Measurements from ENCODE around the gene NDUFA7. TPM values are rescaled to one million over a fixed set of nuclear protein-coding genes. Genes with fewer than 3 reads are reported as not detected.
"Not testable (repeated sequence)": the region's sequence is repeated elsewhere in the genome, so short reads cannot be mapped to it uniquely, and the experiment has no call there.

Gene NDUFA7
- total RNA-seq, 1 donor from 2014 or later, result 51.8 TPM

DNA sequence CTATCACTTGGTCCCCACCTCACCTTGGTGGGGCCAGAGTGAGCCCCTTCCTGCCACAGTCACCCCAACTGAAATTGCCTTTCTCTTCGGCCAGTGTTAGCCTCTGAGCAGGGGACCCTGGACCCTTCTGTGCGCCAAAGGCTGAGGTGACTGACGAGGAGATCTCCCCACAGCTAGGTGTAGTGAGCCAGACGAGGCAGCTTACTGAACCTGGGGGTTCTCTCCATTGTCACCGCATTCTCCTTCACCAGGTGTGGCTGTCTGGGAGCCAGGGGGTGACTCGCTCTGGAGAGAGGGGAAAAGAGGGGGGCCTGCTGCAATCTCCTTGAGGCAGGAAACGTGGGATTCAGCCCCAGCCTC lies 1.4 kb upstream of the NDUFA7 start:
- Mint-ChIP-seq H3K36me3 (ENCODE audit: low read depth) (peaks cover 20% of the 10 kb centered on the region), H3K27ac (peak overlapping the region; percentile 99), H3K27me3 (ENCODE audit: insufficient read depth) (no peaks in the 10 kb centered on the region), H3K9me3 (no peaks in the 10 kb centered on the region), H3K4me1 (ENCODE audit: low read depth) (peaks cover 31% of the 10 kb centered on the region), H3K4me3 (peak overlapping the region; percentile 100)
- intact Hi-C loops (cut with micrococcal nuclease), result loop anchor here (5.0 kb wide), 1 partner anchor 320 kb away; no protein-coding TSS in a partner anchor
- DNase-seq (ENCODE audit: low spot score), result no peak

- peaks cover 20% of the 10 kb centered on the region for H3K36me3 Mint-ChIP-seq (ENCODE audit: low read depth)
- DNase-seq (ENCODE audit: low spot score), result no peak
- H3K4me3 Mint-ChIP-seq, result peak overlapping the region; percentile 100
- peak overlapping the region; percentile 99 for H3K27ac Mint-ChIP-seq
- H3K9me3 Mint-ChIP-seq, result no peaks in the 10 kb centered on the region
- intact Hi-C loops (cut with micrococcal nuclease), result loop anchor here (1.0 to 5.0 kb wide), 7 partner anchors 14 to 379 kb away; partner anchors contain the start of genes CD320, KANK3, MARCHF2 and RAB11B
- H3K27me3 Mint-ChIP-seq (ENCODE audit: insufficient read depth), result no peaks in the 10 kb centered on the region
- peaks cover 31% of the 10 kb centered on the region for H3K4me1 Mint-ChIP-seq (ENCODE audit: low read depth)
Observed at GRCh38 chr19:8321986-8322637, 937 bp upstream of the NDUFA7 start.

- H3K9me3 Mint-ChIP-seq, result no peaks in the 10 kb centered on the region
- H3K4me1 Mint-ChIP-seq (ENCODE audit: low read depth), result peaks cover 31% of the 10 kb centered on the region
- intact Hi-C loops (cut with micrococcal nuclease), result loop anchor here (1.0 to 5.0 kb wide), 7 partner anchors 12 to 377 kb away; partner anchors contain the start of genes CD320, KANK3, MARCHF2 and RAB11B
- H3K36me3 Mint-ChIP-seq (ENCODE audit: low read depth), result peaks cover 21% of the 10 kb centered on the region
- H3K4me3 Mint-ChIP-seq, result peak overlapping the region; percentile 100
- H3K27me3 Mint-ChIP-seq (ENCODE audit: insufficient read depth), result no peaks in the 10 kb centered on the region
- no peak for DNase-seq (ENCODE audit: low spot score)
- peak overlapping the region; percentile 99 for H3K27ac Mint-ChIP-seq
Observed at GRCh38 chr19:8320564-8321066, 560 bp downstream of the NDUFA7 start.

- Mint-ChIP-seq H3K36me3 (ENCODE audit: low read depth) (peaks cover 22% of the 10 kb centered on the region), H3K4me3 (peak overlapping the region; percentile 100), H3K27ac (peak overlapping the region; percentile 99), H3K4me1 (ENCODE audit: low read depth) (peaks cover 31% of the 10 kb centered on the region), H3K9me3 (no peaks in the 10 kb centered on the region), H3K27me3 (ENCODE audit: insufficient read depth) (no peaks in the 10 kb centered on the region)
- intact Hi-C loops (cut with micrococcal nuclease), result loop anchor here (5.0 kb wide), 1 partner anchor 318 kb away; no protein-coding TSS in a partner anchor
- no peak for DNase-seq (ENCODE audit: low spot score)
Observed at GRCh38 chr19:8319807-8320520, 1.2 kb downstream of the NDUFA7 start.

- Mint-ChIP-seq H3K36me3 (ENCODE audit: low read depth) (peaks cover 22% of the 10 kb centered on the region), H3K4me1 (ENCODE audit: low read depth) (peaks cover 31% of the 10 kb centered on the region), H3K4me3 (peak overlapping the region; percentile 33)
- H3K27ac Mint-ChIP-seq; intact Hi-C loops (cut with micrococcal nuclease); H3K9me3 Mint-ChIP-seq; DNase-seq (ENCODE audit: low spot score); H3K27me3 Mint-ChIP-seq (ENCODE audit: insufficient read depth): not testable (repeated sequence)
Observed at GRCh38 chr19:8318835-8319234, 2.3 kb downstream of the NDUFA7 start.

DNA sequence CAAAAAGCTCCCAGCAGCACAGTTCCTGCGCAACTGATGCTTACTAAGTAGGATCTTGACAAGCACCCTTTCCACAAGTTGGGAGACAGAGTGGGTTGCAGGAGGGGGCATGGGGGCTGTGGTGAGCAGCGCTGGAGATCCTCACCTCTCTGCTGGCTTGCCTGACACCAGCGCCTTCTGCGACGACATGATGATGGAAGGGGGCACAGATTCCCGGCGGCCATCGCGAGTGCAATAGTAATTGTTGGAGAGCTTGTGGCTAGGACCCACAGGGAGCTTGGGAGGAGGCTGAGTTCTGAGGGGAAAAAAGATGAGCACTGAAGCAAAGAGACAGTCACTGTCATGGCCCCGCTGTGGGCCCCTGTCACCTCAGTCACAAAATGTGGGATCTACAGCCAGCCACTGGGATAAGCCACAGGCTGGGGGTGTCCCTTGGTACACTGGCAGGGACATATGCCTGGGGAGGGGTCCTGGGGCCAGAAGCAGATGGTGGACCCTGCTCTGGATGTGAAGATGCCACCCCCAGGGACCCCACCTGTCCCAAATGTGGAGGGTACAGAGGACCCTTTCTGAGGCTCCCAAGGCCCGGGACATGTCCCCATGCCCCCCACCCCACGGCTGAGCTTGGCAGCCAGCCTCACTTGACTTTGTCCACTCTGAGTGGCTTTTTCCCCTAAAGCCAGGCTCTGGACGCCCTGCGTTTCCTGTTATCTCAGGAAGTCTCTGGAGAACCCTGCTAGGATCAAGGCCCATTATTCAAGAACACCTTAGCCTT lies 4.6 kb downstream of the NDUFA7 start:
- H3K4me1 Mint-ChIP-seq (ENCODE audit: low read depth), result peaks cover 12% of the 10 kb centered on the region
- no peak for DNase-seq (ENCODE audit: low spot score)
- H3K36me3 Mint-ChIP-seq (ENCODE audit: low read depth), result peaks cover 9% of the 10 kb centered on the region
- intact Hi-C loops (cut with micrococcal nuclease), result no loop called here
- H3K9me3 Mint-ChIP-seq, result no peaks in the 10 kb centered on the region
- H3K27me3 Mint-ChIP-seq (ENCODE audit: insufficient read depth), result no peaks in the 10 kb centered on the region
- no peak overlapping the region for H3K4me3 Mint-ChIP-seq
- H3K27ac Mint-ChIP-seq, result no peak overlapping the region

GRCh38 chr19:8314981-8315640 lies 6.1 kb downstream of the NDUFA7 start:
- H3K36me3 Mint-ChIP-seq (ENCODE audit: low read depth); intact Hi-C loops (cut with micrococcal nuclease); H3K4me1 Mint-ChIP-seq (ENCODE audit: low read depth); H3K4me3 Mint-ChIP-seq; DNase-seq (ENCODE audit: low spot score); H3K27ac Mint-ChIP-seq; H3K9me3 Mint-ChIP-seq; H3K27me3 Mint-ChIP-seq (ENCODE audit: insufficient read depth): not testable (repeated sequence)

- H3K36me3 Mint-ChIP-seq (ENCODE audit: low read depth), result peaks cover 12% of the 10 kb centered on the region
- no peaks in the 10 kb centered on the region for H3K9me3 Mint-ChIP-seq
- H3K27me3 Mint-ChIP-seq (ENCODE audit: insufficient read depth), result no peaks in the 10 kb centered on the region
- no peak overlapping the region for H3K4me3 Mint-ChIP-seq
- DNase-seq (ENCODE audit: low spot score), result no peak
- intact Hi-C loops (cut with micrococcal nuclease), result no loop called here
- H3K27ac Mint-ChIP-seq, result no peak overlapping the region
- peaks cover 23% of the 10 kb centered on the region for H3K4me1 Mint-ChIP-seq (ENCODE audit: low read depth)
Observed at GRCh38 chr19:8311461-8312260, 9.5 kb downstream of the NDUFA7 start.

GRCh38 chr19:8310342-8311055 lies 10.7 kb downstream of the NDUFA7 start:
- Mint-ChIP-seq H3K4me3 (no peak overlapping the region), H3K27ac (no peak overlapping the region), H3K27me3 (ENCODE audit: insufficient read depth) (no peaks in the 10 kb centered on the region), H3K36me3 (ENCODE audit: low read depth) (peaks cover 12% of the 10 kb centered on the region), H3K9me3 (no peaks in the 10 kb centered on the region), H3K4me1 (ENCODE audit: low read depth) (peaks cover 31% of the 10 kb centered on the region)
- intact Hi-C loops (cut with micrococcal nuclease), result no loop called here
- no peak for DNase-seq (ENCODE audit: low spot score)

DNA sequence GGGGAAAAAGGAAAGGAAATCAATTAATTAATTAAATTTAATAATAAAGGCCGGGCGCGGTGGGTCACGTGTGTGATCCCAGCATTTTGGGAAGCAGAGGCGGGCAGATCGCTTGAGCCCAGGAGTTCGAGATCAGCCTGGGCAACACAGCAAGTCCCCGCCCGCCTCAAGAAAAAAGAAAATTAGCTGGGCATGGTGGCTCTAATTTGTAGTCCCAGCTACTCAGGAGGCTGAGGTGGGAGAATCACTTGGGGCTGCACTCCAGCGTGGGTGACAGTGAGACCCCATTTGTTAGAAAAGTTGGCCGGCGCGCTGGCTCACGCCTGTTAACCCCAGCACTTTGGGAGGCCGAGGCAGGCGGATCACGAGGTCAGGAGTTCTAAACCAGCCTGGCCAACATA lies 12.3 kb downstream of the NDUFA7 start:
- H3K27me3 Mint-ChIP-seq (ENCODE audit: insufficient read depth), result no peaks in the 10 kb centered on the region
- H3K4me1 Mint-ChIP-seq (ENCODE audit: low read depth), result peaks cover 31% of the 10 kb centered on the region
- intact Hi-C loops (cut with micrococcal nuclease), result loop anchor here (1.0 to 2.0 kb wide), 4 partner anchors 12 to 366 kb away; partner anchors contain the start of genes KANK3, NDUFA7, RAB11B and RPS28
- no peaks in the 10 kb centered on the region for H3K9me3 Mint-ChIP-seq
- no peak for DNase-seq (ENCODE audit: low spot score)
- peak overlapping the region; percentile 89 for H3K4me3 Mint-ChIP-seq
- peaks cover 11% of the 10 kb centered on the region for H3K36me3 Mint-ChIP-seq (ENCODE audit: low read depth)
- H3K27ac Mint-ChIP-seq, result peak overlapping the region; percentile 81
